ENCODE measurements around the gene SRGAP2C.
"Not testable (repeated sequence)": the region's sequence is repeated elsewhere in the genome, so short reads cannot be mapped to it uniquely, and the experiment has no call there.

The SRGAP2C gene

DNA sequence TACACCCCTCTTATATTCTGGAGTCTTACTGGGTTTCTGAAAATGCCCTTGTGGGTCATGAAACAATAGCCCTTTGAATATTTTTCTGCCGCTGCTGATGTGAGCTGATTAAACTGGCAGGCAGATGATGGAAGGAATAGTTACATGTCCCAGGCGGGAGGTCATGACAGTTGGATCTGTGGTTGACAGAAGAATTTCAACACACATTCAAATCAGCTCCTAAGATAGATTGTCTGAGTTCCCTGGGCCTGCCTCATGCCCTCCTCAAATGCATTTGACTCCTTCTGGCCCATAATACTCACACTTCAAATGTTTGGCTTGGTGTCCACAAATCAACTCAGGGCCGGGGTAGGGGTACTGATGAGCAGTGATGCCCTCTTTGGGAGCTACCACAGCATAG is 161.9 kb downstream of the SRGAP2C start:
- not testable (repeated sequence) for DNase-seq

DNA sequence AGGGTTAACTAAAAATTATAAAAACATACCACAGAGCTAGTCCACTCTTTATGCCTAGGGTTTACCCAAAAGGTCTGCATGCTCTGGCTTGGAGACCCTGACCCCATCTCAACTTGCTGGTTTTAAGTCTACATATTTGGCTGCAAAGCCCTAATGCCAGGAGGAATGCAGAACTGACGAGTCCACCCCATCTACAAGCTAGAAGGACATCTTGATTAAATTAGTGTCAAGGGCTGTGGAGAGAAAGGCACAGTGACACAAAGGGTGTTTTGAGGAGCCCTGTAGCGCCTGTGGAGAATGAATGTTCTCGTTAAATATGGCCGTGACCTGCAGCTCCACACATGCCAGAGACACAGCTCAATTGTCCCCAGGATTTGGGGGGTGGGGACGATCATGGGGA is 162.7 kb downstream of the SRGAP2C start:
- DNase-seq = not testable (repeated sequence)

DNA sequence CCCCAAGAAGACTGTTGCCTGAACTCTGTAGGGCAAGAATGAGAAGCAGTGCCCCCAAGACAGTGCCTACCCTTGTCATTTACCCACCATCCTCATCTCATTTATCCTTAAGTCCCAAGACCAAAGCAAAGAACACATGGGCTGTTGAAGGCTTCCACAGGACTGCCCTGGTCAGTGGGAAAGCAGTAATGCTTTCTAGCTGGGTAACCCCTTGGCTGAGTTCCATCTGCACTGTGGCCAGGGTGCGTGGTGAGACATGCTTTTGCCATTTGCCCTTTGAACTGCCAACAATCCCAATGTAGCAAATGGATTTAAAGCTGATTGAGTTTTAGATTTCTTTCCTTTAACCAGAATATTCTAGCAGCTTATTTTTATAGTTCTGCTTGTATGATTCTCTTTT is 163.3 kb downstream of the SRGAP2C start:
- DNase-seq = not testable (repeated sequence)

DNA sequence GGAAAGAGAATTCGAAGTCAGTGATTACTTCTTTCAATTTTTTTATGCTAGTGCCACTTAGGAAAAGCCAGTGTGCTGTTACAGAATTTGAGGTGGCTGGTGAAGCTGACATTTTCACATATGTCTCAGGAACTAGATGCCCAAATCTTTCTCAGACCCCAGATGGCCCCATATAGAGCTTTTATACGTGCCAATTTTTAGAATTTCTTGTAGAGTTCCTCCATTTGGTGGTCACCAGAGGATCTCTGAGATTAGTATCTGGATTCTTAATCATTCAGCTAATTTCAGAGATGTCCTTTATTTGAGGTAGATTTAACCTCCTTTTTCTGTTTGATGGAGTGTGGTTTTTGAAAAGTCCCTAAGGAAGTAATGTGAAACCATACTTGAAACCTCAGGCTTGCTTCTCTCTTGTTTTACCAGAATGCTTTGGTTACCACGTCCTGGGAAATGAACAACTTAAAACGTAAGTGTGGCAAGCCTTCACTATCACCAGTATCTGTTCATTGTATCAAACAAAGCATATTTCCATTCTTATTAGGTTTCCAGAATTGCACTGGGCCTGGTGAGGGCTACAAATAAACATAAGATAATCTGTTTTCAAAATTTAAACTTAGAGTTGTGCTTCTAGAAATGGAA is 164.7 kb downstream of the SRGAP2C start:
- not testable (repeated sequence) for DNase-seq

DNA sequence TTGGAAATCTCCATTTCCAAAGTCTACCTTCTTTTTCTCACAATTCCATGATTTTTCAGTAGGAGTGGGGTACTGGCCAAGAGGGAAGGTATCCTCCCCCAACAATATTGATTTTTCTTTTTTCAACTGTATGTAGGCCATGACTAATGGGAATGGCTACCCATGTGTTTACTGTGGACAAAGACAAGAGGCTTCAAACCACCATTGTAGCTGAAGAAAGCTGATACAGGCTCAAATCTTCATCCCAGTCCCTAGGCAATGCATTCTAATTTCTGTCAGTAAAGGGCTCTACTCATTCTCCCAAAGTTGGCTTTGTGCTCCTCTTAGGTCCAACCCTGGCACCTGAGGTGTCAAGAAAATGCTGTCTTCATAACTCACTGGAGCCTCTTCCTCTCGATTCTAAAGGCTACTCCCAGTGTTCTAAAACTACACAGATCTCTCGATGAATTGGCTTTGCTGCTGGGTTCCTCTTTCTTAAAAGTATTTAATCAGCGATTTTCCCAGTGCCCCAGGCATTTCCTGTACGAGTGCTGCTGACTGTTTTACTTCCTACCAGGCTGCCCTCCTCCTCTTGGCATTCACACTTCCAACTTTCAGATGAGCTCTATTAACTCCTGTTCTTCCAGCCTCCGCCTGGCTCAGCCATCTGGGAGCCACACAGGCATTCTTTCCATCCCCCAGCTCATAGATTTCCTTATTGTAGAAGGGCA is 171.1 kb downstream of the SRGAP2C start:
- DNase-seq = not testable (repeated sequence)

DNA sequence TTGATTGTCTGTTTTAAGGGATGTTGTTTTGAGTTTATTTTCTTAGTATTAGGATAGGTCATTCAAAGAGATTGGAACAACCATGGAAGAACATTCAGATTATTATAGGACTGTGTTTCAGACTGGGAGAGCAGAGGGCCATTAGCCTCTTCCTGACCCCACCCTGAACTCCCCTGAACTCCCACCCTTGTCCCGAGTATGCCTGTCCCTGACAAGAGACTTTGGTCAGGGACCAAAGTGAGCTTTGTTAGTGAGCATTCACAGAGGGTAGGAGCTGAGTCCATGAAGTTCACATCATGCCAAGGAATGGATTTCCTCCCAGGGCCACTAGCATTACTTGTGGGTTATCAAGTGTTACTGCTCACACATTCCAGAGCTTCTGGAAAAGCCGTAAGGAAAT is 172.0 kb downstream of the SRGAP2C start:
- not testable (repeated sequence) for DNase-seq

DNA sequence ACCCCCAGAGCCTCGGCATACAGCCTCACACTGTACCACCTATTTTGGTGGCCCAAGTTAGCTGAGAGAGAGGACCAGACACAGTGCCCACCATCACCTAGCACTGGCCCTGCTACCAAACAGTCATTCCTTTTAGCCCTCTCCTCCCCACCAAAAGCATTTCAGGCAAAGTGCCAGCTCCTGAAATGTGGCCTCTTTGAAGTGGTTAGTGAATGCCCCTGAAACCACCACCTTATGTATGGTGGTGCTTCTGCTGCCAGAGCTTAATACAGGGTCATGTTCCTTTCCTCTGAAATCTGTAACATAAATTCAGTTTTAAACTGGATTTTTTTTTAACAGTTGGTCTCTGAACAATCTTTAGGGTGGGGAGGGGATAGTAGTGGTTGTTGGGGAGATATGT is 175.8 kb downstream of the SRGAP2C start:
- DNase-seq = not testable (repeated sequence)

DNA sequence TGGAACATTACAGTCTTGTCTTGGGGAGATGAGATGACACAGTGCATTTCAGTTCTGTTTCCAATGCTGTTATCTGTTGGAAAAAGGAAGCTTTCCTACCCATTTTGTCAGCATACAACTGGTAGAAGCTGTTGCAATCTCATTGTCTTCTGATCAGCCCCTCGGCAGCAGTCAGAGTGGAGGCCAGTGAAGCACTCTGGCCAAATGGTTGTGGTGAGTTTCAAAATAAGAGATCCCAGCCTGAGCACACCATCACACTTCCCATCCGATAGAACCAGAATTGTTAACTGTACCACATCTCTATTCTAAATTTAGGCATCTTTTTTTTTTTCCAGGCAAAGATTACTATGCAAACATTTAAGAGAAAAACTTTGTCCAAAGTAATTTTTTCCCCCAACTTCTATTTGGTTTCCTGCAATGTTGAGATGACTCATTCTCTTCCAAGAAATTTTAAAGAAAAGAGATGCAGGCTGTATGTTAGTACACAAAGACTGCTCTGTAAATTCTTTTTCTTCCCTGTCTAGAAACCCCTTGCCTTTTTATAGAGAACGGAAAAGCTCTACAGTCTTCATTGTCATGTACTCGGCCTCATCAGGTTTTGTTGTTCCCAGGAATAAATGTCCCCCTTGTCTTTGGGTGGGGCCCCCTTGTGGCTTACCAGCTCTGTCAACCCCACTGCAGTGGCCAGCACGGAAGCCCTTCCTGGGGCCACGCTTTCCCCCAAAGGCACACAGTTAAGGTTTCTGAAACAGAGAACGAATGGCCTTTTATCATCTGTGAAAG is 176.9 kb downstream of the SRGAP2C start:
- not testable (repeated sequence) for DNase-seq

DNA sequence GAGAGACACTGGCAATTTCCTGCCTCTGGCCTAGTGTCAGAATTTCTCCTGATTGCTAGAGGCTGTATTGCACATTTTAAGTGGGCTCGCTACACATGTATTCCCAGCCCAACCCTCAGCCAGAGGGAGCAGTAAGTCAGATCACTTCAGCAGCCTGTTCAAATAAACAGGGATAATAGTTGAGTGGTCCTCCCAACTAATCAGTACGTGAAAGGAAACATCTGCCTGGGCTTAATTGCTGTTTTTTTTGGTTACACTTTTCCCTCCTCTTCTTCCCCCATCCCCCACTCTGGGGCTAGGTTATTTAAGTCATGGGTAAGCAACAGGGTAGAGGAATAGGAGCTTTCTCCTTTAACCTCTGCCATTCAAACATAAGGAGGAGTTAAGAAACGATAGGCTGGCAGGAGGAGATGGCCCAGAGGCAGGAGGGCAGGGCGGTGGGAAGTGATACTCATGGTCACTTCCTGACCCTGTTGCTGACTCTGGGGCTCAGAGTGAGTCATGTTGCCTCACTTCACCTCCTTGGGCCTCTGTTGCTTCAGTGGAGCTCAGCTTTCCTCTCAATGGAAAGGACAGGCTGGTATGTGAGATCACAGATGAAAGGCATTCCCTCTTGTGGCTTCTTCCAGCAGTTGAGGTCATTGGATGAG is 177.6 kb downstream of the SRGAP2C start:
- DNase-seq = peak; percentile 59

DNA sequence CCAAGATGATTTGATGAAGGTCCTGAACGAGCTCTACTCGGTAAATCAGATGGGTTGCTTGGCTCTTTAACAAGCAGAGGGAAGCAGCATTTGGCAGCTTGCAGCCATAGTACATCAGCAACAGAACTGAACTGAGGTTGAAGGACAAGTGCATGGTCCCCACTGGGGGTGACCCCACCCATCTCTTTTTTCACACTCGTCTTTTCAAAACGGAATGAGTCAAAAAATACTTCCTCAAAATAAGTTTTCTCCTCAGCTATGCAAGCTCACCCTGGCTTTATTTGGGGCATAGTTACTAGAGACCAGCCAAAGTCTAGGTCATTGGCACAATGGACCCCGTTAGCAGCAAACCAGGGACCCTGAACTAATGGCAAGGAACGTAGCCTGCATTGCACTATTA is 180.5 kb downstream of the SRGAP2C start:
- not testable (repeated sequence) for DNase-seq

DNA sequence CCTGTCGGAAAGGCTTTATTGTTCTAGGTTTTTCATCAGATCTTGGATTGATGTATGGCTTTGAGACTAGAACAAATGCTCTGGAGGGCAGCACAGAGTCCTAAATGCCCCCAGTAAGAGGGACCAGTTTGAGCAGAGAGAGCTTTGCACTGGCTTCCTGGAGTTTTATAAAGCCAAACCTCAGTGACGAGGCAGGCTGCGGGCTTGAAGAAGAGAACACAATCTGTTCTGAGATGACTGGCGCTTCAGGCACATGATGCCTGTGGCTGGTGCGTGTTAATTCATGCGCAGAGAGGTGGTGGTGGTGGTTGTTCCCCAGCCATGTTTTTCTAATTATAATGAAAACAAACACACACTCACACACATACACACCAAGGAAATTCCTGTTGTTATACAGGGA is 180.9 kb downstream of the SRGAP2C start:
- peak; percentile 78 for DNase-seq

DNA sequence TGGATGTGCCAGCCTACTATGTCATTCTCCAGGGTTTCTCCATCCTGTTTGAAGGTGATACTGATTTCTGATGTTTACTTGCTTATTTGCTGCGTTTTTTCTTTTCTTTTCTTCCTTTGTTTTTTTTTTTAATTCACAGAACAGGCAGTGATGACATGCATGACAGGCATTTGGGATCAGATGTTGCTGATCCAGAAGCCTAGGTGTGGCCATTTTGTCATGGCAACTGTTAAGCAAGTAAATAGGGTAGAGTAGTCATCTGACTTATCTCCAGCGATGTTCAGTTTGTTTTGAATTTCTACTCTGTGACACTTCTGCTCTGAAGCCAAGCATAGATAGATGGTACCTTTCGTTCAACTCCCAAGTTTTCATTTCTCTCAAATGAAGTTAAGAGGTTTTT is 181.4 kb downstream of the SRGAP2C start:
- DNase-seq = not testable (repeated sequence)

DNA sequence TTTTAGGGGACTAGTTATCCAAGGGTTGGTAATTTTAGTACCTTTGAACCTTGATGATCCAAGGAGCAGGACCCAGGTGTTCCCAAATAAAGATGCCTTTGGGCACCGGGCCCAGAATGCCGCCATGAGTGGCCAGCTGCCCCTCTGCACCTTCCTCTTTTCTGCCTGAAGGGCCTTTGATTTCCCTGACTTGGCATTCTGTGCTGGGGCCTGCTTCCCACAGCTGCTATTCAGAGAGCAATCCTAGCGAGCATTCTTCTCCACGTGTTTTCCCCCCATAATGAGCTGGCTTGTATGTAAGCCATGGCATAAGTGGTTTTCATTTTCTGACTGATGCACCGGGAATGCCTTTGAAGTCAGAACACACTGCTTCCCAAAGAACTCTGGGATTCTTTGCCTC is 184.1 kb downstream of the SRGAP2C start:
- DNase-seq = not testable (repeated sequence)

DNA sequence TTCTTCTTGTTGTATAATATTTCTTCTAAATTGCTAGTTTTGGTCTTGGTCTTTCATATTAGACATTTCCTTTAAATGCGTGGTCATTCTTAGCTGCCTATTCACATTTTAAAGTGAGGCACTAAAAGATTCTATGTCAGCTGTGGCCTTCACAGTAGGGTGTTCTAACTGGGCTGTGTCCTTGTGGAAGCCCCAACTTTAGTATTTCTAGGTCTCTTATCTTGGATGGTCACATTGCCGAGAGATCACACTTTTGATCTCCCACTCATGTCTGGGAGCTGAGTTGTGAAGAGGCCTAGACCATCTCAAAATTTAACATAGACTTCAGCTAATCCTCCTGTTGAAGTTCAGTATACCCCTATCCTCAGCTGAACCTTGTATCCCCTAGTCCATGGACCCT is 185.2 kb downstream of the SRGAP2C start:
- not testable (repeated sequence) for DNase-seq

DNA sequence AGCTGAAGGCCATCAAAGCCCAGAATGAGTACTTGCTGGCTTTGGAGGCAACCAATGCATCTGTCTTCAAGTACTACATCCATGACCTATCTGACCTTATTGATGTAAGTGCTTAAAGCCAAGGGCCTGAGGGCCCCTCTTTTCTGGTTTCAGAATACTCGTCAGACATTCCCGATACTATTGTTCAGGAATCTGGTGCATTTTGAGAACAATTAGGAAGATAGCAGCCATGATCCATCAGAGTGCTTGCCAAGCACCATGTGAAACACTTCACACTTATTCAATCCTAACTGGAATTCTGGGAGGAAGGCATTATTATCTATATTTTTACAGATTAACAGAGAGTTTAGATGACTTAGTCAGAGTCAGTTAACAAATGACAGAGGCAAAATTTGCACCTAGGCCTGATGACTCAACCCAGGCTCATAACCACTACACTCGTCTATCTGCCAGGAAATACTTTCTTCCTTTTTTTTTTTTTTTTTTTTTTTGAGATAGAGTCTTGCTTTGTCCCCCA is 190.1 kb downstream of the SRGAP2C start:
- peak; percentile 11 for DNase-seq

DNA sequence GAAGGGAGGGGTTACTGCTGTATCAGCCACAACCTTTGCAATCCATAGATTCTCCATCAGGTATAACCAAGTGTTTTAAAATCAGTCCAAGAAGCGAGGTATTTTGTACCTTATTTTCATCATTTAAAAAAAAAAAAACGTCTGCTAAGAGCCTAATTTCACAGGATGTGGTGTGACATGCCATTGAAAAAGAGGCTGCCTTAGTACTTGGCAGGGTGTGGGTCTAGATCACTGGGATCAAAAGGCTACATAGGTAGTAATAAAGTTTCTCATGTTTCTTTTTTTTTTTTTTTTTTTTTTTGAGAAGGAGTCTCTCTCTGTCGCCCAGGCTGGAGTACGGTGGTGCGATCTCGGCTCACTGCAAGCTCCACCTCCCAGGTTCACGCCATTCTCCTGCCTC is 192.2 kb downstream of the SRGAP2C start:
- not testable (repeated sequence) for DNase-seq

DNA sequence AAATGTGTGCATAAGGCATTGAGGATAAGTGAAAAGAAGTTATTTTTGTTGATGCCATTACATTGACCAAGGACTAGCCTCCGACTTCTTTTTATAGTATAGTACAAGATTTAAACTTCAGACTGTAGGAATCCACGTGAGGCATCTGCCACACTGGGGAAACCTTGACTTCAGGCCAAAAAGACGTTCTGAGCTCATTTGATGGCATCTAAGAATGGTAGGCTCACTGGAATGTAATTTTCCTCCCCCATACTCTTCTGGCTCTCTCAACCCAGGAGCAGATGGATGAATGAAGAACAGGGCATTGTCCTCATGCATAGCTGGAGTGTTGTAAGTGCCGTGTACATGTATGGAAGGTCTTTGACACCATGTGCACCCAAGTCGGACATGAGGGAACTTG is 194.0 kb downstream of the SRGAP2C start:
- not testable (repeated sequence) for DNase-seq

DNA sequence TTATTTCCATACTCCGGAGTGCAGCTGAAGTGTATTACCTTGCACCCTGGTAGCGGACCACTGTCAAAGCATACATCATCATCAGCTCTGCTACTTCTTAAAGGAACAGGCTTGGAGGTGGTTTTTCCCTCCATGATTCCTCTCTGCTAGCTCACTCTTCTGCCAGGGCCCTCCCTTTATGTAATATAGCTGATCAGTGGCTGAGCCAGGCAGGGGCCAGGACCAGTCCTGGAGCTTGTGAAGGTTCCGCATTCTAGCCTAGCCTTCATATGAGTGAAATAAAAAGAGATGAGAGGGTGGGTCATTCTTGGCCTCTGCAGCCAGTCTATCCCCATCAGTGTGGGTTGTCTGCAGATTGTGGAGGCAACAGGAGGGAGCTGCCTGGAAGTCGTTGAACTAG is 200.0 kb downstream of the SRGAP2C start:
- DNase-seq = not testable (repeated sequence)

DNA sequence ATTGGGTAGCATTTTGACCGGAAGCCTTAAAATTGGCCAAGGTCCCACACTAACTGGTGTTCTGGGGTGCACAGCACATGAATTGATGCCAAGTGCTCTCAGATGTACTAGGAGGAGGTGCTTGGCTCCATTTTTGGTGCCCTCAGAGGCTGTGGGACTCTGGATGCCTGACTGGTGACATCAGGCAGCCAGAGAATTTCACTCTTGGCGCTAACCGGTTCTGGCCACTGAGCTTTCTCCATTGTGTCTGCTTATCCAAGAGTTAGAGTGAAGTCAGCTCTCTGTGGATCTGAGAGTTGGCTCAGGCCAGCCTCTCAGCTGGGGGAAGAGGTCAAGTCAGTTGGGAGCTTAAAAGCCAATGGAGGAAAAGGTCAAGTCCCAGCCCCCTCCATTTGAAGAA is 200.4 kb downstream of the SRGAP2C start:
- DNase-seq = not testable (repeated sequence)

DNA sequence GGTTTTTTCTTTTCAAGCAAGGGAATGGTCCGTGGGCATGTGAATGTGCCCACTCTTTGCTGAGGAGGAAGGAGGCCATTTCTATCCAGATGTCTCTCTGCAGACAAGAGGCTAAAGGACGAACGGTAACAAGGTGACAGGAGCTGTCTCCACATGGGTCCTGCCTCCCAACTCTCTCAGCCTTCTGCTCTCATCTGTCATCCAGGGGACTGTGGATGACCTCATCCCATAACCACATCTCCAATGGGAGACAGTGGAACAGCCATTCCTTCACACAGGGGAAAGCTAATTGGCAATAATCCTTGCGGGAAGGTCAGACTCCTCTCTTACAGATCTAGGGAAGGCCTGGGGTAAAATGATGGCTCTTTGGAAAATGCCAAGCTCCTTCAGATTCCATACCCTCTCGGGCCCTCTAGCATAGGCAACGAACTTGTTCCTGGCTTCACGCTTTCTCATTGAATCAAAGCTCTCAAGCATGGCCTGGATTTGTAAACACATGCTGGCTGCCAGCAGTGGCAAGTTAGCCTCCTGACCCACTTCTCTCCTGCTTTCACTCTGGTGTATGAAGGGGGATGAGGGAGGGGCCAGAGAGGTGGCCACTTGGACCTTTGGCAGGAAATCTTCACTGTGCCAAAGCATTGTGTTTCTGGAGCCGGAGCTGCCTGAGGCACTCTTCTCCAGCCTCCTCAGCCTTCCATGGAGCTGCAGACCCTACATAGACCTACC is 201.0 kb downstream of the SRGAP2C start:
- not testable (repeated sequence) for DNase-seq

DNA sequence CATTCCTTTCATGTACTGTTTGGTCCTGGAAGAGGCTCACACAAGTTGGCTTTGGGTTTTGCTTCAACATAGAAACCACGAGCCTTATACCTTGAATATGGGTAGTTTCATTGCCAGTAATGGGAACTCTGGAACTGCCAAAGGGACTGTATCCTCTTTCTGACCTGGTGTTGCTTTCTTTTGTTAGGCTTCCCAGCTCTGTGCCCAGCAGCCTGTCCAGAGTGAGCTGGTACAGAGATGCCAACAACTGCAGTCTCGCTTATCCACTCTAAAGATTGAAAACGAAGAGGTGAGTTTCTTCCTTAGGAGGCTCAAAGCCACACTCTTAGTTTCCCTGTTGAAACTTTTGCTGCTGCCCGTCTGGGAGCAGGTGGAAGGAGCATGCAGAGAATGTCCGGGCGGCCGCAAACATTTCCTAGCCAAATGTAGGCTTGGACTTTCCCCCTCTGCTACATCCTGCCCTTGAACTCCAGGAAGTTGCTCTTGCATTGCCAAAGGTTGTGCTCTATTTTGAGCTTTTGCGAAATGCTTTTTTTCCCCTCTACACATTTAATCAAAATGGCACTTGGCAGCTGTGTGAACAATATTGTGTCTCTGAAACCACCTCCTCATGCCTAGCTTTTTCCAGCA is 201.7 kb downstream of the SRGAP2C start:
- DNase-seq = not testable (repeated sequence)
